GM21529 (cell line): Measurements from ENCODE around the gene ACADSB.

Experiments
- ATAC-seq: cut with Tn5 transposase; IDR thresholded peaks from one replicate; pipeline ENCODE4 v1.9.1; 2021; ENCODE audit not compliant: unreplicated experiment

Gene ACADSB

DNA sequence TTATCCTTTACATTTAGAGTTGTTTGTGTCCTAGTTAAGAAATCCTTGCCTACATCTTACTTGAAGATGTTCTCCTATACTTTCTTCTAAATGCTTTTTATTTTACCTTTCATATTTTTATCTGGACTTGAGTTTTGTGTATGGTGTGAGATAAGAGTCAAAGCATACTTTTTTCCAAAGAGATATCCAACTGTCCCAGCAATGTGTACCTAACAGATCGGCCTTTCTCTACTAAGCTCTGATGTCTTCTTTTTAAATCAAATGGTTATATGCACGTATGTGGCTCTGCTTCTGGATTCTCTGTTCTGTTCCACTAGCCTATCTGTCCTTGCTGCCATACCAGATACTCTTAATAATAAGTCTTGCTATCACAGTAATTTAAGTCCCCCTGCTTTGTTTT is 7.4 kb upstream of the ACADSB start:
- ATAC-seq = no peak

DNA sequence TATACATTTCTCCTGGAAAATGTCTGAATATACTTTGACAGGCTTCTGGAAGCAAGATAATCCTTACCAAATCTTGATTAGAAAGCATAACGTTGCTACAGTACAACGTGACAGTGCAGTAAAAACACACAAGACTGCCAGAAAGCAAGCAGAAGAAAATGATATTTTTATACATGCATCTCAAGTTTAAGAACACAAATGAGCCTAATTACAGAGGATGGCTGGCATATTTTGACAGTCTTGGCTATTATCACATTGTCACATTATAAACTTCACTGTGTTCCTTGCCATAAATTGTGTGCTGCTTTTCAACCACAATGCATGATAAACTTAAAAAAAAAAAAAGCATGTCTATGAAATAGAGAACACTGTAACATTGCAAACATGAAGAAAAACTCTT is 4.5 kb upstream of the ACADSB start:
- no peak for ATAC-seq

DNA sequence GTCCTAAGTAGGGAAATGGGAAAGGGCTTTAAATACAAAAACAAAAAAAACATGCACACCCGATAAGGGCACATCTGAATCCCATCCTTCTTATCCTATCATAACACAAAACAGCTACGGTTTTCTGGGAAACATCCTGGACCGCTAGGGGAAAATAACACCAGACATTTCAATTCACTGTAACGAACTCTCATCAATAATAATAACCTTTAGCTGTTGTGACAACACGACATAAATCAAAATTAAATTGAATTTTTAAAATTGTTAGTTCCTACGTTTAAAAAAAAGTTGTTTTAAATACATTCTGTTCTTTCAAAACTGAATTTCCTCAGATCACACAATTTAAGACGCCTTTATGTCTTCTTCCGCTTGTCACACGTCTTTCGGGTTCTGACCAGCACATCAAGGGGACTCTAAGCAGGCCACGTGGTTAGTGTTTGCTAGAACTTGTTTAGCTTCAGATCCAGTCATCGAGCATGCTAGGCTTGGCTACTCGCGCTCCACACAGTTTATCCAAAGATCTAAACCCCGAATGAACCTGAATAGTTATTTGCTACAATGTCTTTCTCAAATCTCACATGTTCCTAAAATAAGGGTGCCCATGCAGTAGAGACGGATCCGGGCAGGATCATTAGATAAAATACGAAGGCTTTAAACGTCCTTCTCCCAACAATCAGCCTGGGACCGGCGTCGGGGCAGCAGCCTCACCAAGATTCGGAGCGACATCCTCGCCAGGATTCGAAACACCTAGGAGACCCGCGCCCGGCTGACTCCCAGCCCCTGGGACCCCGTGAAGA is 1.1 kb upstream of the ACADSB start:
- peak; percentile 51 for ATAC-seq

DNA sequence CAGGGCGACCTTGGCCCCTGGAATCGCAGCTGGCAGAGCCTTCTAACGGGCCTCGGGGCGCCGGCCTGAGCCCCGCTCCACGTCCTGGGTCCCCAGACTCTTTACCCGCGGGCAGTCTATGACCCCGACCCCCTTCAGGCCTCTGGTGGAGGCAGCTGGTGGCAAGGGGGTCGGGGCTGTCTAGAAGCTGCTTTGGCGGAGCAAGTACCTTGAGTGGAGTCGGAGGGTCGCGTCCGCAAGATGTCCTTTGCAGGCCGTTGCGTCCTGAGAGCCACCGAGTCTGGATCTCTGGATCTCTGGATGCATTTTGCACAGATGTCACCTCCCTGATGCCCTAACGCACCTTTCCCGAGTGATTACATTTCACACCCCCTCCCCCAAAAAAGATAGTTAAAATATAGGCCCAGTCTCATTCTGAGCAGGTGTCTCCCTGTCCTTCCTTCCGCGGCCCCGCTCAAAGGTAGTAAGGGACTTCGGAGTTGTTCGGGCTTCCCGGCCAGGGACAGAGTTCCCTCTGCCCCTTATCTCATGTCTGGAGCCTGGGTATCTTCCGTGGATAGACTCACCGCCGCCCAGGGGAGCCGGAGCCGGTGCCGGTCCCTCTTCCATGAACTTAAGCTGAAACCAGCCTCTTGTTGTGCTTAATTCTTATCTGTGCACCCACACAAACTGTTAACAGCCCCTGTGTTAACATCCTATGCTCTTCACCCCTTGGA is 457 bp downstream of the ACADSB start:
- peak; percentile 25 for ATAC-seq

DNA sequence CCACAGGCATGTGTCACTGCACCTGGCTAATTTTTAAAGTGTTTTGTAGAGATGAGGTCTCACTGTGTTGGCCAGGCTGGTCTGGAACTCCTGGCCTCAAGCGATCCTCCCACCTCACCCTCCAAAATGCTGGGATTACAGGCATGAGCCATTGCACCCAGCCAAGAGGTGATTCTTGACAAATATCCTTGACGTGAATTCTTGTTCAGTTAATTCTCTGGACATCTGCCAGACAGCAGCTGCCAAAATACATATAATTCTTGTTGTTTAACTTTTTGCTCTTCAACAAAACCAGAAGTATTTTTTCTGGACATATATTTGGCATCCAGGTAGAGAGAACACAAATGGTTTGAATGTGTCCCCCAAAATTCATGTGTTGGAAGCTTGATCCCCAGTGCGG is 3.2 kb downstream of the ACADSB start:
- ATAC-seq = no peak

DNA sequence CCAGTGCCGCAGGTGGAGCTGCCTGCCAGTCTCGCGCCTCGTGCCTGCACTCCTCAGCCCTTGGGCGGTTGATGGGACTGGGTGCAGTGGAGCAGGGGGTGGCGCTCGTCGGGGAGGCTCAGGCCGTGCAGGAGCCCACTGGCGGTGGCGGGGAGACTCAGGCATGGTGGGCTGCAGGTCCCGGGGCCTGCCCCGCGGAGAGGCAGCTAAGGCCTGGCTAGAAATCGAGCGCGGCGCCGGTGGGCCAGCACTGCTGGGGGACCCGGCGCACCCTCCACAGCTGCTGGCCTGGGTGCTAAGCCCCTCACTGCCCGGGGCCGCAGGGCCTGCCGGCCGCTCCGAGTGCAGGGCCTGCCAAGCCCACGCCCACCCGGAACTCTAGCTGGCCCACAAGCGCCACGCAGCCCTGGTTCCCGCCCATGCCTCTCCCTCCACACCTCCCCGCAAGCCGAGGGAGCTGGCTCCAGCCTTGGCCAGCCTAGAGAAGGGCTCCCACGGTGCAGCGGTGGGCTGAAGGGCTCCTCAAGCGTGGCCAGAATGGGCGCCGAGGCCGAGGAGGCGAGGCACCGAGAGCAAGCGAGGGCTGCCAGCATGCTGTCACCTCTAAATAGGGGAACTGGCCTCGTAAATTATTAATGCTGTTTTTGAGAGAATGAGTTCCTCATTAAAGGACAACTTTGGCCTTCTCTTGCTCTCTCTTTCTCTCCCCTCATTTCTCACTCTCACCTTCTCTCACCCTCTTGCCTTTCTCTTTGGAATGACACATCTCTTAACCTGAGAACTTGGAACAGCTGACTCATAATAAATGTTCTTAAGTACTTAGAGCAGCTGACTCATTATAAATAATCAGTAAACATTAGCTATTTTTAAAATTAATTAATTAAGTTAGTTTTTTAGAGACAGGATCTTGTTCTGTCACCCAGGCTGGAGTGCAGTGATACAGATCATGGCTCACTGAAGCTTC is 4.9 kb downstream of the ACADSB start:
- ATAC-seq = no peak

DNA sequence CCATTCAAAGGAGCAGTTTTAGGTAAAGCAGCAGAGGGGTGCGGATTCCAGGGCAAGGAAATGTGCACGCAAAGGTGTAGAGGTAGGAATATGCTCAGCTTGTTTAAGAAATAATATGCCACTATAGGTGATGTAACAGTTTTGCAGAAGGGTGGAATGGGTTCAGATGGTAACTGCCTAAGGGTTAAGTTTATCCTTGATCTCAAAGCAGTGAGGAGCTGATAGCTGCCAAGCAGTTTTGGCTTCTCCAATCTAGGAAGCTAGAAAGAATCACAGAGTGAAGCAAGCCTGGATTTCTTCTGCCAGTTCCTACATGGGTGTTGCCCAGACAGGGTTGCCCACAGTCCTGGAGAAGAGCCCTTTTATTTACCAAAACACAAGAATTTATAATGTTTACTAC is 6.0 kb downstream of the ACADSB start:
- ATAC-seq = no peak

DNA sequence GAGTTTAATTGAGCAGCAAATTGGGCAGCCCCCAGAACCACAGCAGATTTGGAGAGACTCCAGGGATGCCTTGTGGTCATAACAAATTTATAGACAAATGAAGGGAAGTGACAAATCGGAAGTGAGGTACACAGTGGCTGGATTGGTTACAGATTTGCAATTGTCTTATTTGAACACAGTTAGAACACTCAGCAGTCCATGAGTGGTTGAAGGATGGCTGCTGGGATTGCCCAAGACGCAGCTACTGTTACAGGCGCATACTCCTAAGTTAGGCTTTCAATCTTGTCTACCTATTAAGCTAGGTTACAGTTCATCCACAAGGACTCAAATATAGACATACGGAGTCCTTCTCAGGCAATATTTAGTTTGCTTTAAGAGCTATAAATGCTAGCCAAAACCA is 7.4 kb downstream of the ACADSB start:
- ATAC-seq = no peak

DNA sequence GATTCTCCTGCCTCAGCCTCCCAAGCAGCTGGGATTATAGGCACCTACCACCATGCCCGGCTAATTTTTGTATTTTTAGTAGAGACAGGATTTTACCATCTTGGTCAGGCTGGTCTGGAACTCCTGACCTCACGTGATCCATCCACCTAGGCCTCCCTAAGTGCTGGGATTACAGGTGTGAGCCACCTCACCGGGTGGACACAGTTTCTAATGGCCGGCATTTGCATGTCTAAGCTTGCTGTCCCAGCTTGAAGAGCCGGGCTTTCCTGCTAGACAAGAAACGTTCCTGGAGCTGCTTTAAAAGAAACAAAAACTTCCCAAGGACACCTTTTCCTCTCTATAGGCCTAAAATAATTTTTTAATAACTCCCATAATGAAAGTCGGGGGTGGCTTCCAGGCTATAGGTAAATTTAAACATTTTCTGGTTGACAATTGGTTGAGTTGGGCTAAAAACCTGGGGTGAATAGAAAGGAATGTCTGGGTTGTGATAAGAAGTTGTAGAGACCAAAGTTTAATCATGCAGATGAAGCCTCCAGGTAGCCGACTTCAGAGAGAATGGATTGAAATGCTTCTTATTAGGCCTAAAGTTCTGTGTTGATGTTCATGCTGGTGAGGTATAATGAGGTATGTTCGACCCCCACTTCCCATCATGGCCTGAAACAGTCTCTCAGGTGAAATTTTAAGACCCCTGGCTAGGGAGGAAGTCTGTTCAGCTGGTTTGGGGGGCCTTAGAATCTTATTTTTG is 8.8 kb downstream of the ACADSB start:
- ATAC-seq = no peak

DNA sequence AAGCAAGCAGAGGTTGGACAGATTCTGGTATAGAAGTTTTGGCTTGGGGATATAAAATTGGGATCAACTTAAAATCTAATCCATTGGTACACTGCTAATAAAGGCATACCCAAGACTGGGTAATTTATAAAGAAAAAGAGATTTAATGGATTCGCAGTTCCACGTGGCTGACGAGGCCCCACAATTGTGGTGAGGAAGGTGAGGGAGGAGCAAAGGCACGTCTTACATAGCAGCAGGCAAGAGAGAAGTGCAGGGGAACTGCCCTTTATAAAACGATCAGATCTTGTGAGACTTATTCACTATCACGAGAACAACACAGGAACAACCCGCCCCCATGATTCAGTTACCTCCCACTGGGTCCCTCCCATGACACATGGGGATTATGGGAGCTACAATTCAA is 9.7 kb downstream of the ACADSB start:
- ATAC-seq = no peak

DNA sequence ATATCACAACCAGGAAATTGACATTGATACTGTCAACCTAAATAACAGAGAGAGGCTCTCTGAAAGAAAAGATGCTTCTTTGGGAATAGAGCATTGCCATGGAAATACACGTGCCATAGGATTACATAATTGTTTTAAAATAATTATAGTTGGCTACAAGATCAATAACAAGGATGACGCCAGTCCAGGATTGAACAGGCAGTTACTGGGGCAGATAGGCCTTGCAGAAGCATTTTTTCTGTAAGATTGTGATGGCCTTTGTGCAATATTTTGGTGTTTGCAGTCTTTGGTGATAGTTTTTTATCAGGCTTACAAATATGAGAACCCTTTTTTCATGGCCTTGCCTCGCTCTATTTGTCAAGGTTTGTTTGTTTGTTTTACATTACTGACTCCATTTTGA is 10.5 kb downstream of the ACADSB start:
- no peak for ATAC-seq

DNA sequence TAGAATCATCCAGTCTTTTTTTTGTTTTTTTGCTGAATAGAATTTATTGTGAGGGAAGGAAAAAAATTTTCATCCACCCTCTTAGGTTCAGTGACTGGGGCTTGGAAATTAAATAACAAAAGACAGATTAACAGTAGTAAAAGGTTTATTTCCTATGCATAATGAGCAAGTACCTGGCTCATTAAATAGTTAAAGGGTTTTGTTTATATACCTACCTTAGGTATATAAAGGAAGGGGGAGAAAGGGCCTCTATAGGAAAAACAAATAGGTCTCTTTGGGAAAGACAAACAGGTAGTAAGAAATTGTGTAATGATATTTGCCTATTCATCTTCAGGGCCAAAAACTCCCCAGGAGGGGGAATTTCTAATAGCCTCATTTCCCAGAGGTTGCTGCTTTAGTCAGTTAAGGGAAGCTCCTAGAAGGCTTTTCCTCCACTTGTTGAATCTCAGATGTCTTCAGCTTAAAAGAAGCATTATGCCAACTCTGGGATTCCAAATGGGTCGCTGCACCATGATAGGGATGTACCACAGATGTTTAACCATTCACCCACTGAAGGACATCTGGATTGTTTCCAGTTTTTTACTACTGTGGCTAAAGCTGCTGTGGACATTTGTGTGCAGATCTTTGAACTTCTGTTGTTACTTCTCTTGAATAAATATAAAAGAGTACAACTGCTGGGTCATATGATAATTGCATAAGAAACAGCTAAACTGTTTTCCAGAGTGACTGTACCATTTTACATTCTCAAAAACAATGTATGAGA is 11.3 kb downstream of the ACADSB start:
- no peak for ATAC-seq

DNA sequence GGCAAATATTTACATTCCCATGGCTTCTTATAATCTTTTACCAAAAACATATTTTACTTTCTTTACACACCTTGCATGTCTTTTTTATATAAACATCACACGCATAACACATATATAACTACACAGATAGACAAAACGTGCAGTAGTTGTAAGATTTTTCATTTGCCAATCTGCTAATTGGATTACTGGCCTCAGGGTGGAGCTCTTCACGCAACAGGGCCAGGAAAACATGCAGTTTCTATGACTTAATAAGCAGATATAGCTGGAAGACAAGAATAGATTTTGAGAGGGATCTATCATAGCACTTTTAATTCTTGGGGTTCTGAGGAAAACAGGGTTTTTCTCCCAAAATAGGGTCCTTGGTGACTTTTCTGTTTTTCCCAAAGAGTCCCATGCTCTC is 12.7 kb downstream of the ACADSB start:
- ATAC-seq = no peak

DNA sequence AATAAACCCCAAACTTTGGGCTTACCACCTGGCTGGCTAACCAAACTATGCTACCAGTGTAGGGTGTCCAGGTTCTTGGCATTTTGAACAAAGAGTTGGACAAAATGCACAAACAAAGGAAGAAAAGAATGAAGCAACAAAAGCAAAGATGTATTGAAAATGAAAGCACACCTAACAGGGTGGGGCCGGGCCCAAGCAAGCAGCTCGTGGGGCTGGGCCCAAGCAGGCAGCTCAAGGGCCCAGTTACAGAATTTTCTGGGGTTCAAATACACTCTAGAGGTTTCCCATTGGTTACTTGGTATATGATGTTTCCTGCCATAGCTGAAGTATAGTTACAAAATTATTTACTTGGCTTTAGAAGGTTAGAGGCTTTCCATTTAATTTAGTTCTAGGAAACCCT is 15.7 kb downstream of the ACADSB start:
- ATAC-seq = no peak

DNA sequence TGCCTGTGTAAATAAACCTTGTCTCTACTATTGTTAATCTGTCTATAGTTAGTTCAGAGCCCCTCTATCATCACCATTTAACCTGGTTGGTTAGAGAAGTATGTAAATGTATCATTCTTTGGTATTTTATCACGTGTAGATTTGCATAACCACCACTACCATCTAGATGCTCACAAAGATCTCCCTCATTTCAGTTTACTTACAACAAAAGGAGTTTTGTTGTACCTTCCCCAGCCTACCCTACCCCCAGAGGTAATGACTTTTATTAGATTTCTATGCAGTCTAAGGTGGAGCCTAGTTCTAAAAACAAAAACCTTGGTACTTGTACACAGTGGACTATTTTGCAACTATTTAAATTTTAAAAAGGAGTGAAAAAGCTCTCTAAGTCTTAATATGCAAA is 17.5 kb downstream of the ACADSB start:
- ATAC-seq = no peak

DNA sequence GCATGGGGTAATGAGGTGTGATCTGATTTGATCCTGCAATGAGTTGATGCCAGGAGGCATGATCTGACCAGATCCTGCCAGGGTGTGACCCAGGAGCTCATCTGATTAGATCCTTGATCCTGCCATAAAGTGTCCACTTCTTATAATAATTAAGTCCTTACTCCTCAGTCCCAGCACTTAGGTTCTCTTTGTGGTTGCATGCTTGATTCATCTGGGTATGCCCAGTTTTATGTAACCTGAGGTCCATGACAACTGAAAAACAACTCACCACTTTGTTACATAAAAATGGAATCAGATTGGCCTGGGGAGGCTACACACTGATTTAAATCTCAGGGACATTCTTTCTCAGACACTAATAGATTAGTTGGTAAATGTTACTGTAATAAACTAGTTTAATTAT is 19.1 kb downstream of the ACADSB start:
- no peak for ATAC-seq

DNA sequence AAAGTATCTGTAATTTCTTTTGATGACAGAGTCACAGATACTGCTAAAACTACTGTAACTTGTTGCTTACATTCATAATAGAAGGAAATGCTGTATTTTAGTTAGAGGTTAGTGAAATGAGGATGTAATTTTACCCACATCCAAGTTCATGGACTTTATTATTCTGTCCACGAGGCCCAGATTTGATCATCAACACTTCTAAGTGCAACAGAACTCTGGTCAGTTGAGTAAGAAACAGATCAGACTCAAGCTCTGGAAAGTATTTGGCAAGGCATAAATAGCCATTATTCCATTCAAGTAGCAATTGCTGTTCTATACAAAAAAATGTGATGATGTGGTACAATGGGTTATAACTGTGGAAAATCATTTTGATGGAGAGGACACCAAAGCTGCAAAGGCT is 22.3 kb downstream of the ACADSB start:
- no peak for ATAC-seq

DNA sequence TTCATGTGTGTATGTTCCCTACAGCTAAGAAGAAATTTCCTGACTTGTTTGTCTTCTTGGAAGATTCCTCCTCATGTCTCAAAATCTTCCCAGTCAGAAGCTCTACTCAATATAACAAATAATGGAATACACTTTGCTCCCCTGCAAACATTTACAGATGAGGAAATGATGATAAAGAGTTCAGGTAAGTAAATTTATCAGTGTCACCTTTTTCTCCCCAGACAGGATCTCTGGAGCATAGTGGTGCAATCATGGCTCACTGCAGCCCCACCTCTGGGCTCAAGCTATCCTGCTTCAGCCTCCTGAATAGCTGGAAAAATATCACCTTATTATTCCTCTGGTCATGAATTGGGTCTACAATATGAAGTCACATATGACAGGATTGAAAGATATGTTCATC is 25.5 kb downstream of the ACADSB start:
- no peak for ATAC-seq

DNA sequence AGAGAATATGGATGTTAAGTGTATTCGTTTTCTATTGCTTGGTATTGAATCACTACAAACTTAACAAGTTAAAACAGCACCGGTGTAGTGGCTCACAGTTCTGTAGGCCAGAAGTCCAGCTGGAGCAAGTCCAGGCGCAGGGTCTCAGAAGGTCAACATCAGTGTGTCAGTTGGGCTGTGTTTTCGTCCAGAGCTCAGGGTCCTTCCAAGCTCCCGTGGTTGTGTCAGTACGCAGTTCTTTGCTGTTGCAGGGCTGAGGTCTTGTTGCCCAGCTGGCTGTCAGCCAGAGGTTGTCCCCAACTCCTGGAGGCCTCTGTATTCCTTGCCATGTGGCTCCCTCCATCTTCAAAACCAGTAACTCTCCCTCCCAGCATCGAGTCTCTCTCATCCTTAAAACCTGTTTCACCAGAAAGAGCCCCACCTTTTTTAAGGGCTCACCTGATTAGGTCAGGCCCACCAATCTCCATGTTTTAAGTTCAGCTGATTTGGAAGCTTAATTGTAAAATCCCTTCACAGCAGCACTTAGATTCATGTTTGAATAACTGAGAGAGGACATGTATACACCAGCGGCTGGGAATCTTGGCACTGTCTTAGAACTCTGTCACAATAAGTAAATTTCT is 26.8 kb downstream of the ACADSB start:
- no peak for ATAC-seq
